Measurements from ENCODE around the gene C1orf185.
"Not testable (repeated sequence)": the region's sequence is repeated elsewhere in the genome, so short reads cannot be mapped to it uniquely, and the experiment has no call there.

The C1orf185 gene

GRCh38 chr1:51101976-51102375, at the start of gene C1orf185:
Gene C1orf185 (plus strand): TSS chr1:51102228. CDS start chr1:51102234, 6 bp downstream.
- no peak for DNase-seq

GRCh38 chr1:51058858-51059257, 43.2 kb upstream of the C1orf185 start:
- no peak for DNase-seq

- DNase-seq: no peak
Measured at GRCh38 chr1:51061231-51061918, 40.7 kb upstream of the C1orf185 start.

- no peak for DNase-seq
Measured at GRCh38 chr1:51063121-51063520, 38.9 kb upstream of the C1orf185 start.

GRCh38 chr1:51070011-51070410, 32.0 kb upstream of the C1orf185 start:
- DNase-seq: no peak

GRCh38 chr1:51070640-51071039, 31.4 kb upstream of the C1orf185 start:
- DNase-seq: no peak

GRCh38 chr1:51071291-51072042, 30.6 kb upstream of the C1orf185 start:
- no peak for DNase-seq

GRCh38 chr1:51072043-51072439, 30.0 kb upstream of the C1orf185 start:
- no peak for DNase-seq

GRCh38 chr1:51072651-51073050, 29.4 kb upstream of the C1orf185 start:
- DNase-seq: no peak

GRCh38 chr1:51073456-51073855, 28.6 kb upstream of the C1orf185 start:
- DNase-seq: no peak

GRCh38 chr1:51086496-51087271, 15.3 kb upstream of the C1orf185 start:
- no peak for DNase-seq

- DNase-seq: no peak
Measured at GRCh38 chr1:51088474-51088873, 13.6 kb upstream of the C1orf185 start.

GRCh38 chr1:51093581-51093980, 8.4 kb upstream of the C1orf185 start:
- no peak for DNase-seq

GRCh38 chr1:51097171-51097570, 4.9 kb upstream of the C1orf185 start:
- no peak for DNase-seq

GRCh38 chr1:51100264-51100880, 1.7 kb upstream of the C1orf185 start:
- no peak for DNase-seq

GRCh38 chr1:51114137-51114536, 12.1 kb downstream of the C1orf185 start:
- DNase-seq: no peak

GRCh38 chr1:51115714-51116404, 13.8 kb downstream of the C1orf185 start:
- DNase-seq: no peak

GRCh38 chr1:51119331-51119730, 17.3 kb downstream of the C1orf185 start:
- DNase-seq: no peak

GRCh38 chr1:51120629-51121028, 18.6 kb downstream of the C1orf185 start:
- DNase-seq: no peak

- not testable (repeated sequence) for DNase-seq
Measured at GRCh38 chr1:51127152-51127551, 25.1 kb downstream of the C1orf185 start.

GRCh38 chr1:51131185-51131584, 29.2 kb downstream of the C1orf185 start:
- no peak for DNase-seq

GRCh38 chr1:51133045-51133444, 31.0 kb downstream of the C1orf185 start:
- no peak for DNase-seq

- not testable (repeated sequence) for DNase-seq
Measured at GRCh38 chr1:51137696-51138095, 35.7 kb downstream of the C1orf185 start.
